ENCODE data around the gene SLC25A26.

Gene SLC25A26

DNA sequence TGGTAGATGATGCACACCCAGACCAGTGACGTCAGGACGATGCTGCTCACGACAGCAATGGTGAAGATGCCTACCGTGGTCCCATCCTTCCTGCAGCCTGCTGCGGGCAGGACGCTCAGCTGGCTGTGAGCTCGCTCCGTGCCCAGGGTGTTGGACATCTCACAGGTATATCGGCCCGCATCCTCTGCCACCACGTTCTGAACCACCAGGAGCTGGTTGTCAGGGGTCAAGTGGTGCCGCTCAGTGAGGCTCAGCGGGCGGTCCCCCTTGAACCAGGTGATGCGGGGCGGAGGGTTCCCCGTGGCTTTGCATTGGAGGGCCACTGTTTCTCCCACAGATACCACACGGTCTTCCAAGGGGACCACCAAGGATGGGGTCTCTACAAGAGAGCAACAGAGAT is 162.2 kb downstream of the SLC25A26 start:
- no peak for DNase-seq
- in situ Hi-C loops (cut with MboI; ENCODE audit: low pct_unique_long_range_greater_than_20kb, low sequenced_read_pairs), result no loop called here

- DNase-seq, result no peak
- in situ Hi-C loops (cut with MboI; ENCODE audit: low pct_unique_long_range_greater_than_20kb, low sequenced_read_pairs), result no loop called here
Observed at GRCh38 chr3:66383998-66384745, 163.4 kb downstream of the SLC25A26 start.

GRCh38 chr3:66385066-66385465 is 164.3 kb downstream of the SLC25A26 start:
- in situ Hi-C loops (cut with MboI; ENCODE audit: low pct_unique_long_range_greater_than_20kb, low sequenced_read_pairs), result no loop called here
- no peak for DNase-seq

DNA sequence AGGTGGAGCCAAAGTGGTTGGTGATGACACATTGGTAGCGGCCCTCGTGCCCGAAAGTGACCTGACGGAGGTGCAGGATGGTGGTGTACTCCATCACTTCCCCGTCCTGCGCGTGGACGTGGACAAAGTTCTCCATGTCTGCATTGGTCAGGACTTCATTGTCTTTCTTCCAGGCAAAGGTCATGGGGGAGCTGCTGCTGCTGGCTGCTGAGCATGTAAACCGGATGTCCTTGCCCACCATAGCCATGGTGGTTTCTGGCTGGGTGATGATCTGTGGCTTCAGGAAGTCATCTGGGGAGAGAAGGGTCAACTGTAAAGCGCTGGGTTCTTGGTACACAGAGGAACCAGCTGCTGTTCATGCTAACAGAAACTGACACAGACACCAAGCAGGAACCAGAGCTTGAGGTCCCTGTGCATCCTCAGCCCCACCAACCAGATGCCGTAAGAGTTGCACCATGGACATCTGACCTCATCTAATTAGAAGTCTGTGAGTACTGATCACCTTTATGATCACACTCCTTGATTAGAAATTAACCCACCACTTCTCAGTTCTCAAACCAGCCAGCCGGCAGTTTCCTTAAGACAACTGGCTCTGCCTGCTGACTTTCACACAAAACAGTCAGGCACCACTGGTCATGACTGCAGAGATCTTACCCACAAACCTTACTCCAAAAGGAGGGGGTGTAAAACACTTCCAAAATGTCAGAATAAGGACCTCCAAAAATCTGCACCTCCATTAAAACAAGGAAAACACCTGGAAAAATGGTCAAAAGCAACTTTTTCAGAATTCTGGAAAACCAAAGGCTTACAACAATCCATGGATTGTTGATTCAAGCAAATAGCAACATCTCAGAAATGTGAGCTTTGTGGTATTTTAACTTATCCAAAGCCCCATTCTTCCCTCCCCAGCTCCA is 165.5 kb downstream of the SLC25A26 start:
- in situ Hi-C loops (cut with MboI; ENCODE audit: low pct_unique_long_range_greater_than_20kb, low sequenced_read_pairs), result no loop called here
- no peak for DNase-seq

DNA sequence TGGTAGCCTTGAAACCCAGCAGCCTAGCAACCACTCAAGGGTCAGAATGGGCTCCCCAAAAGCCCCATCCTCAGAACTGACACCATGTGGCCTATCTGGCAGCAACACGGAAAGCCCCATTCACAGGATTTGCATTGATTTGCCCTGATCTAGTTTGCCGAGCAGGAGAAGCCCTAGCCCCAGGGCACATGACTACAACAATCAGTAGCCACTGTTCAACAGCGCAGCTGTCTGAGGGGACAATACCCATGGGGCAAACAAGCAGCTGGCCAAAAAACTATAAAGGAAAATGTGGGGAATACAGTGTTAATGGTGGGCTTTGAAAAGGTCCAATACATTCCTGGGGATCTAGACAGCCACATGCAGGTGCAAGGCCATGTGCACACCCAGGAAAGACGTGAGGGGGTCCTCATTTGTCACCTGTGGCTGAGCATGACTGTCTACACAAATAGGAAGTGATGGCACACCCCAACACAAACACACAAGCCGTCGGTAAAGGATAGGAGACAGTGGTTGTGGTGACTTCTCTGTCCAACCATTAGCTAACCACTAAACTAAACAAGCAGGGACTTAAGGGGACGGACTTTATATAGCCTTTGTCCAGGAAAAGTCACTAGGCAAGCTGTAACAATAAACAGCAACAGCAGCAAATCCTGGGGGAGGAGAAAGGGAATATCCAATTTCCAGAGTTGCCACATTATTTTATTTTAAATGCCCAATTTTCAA is 166.3 kb downstream of the SLC25A26 start:
- DNase-seq, result no peak
- in situ Hi-C loops (cut with MboI; ENCODE audit: low pct_unique_long_range_greater_than_20kb, low sequenced_read_pairs), result no loop called here

GRCh38 chr3:66390013-66390412 is 169.2 kb downstream of the SLC25A26 start:
- in situ Hi-C loops (cut with MboI; ENCODE audit: low pct_unique_long_range_greater_than_20kb, low sequenced_read_pairs), result no loop called here
- DNase-seq, result no peak

DNA sequence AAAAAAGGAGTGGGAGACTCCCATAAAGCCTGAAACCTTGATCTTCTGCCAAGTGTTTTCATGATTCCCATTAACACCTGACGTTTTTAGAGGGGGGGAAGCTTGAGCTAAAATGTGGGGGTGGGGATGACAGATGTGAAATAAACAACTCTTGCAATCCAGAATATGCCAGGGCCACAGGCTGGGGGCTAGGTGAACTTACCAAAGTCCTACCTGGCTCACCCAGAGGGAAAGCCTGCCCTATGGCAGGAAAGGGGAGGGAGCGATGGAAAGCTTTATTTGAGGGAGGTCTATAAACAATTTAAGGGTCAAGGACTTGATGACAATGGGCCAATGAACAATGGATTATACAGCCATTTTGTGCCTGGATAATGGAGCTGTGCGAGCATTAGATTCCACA is 171.7 kb downstream of the SLC25A26 start:
- no peak for DNase-seq
- in situ Hi-C loops (cut with MboI; ENCODE audit: low pct_unique_long_range_greater_than_20kb, low sequenced_read_pairs), result no loop called here

- DNase-seq, result no peak
- in situ Hi-C loops (cut with MboI; ENCODE audit: low pct_unique_long_range_greater_than_20kb, low sequenced_read_pairs), result no loop called here
Observed at GRCh38 chr3:66392966-66393332, 172.1 kb downstream of the SLC25A26 start.

GRCh38 chr3:66393333-66394005 is 172.7 kb downstream of the SLC25A26 start:
- DNase-seq, result no peak
- in situ Hi-C loops (cut with MboI; ENCODE audit: low pct_unique_long_range_greater_than_20kb, low sequenced_read_pairs), result no loop called here

DNA sequence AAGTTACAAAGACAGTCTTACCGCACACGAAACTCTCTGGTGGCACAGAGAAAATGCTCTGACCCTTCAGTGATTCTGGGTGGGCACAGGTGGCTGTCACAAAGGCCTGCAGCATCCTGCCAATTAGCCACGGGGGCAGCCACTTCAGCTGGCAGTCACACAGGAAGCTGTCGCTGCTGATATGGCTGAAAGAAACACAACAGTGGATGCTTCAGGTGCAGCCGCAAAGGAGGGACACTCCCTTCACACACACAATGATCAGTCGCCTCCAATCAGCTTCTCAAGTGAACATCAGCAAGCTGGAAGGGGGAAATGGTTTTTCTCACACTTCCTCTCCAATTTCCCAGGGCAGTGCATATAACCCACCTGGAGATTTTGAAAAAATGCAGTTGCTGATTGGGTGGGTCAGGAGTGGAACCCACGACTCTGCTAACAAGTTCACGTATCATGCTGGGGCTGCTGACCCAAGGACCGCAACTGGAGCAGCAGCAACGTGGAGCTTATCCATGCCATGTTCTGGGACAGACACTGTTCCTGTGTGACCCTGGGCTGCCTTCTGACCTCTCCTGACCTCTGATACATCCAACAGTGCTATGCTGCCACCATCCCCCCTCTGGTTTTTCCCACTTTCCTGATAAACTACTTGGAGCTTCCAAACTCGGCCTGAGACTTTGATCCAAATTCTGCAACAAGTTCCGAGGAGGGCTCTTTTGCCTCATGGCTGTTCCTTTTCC is 173.4 kb downstream of the SLC25A26 start:
- DNase-seq, result no peak
- in situ Hi-C loops (cut with MboI; ENCODE audit: low pct_unique_long_range_greater_than_20kb, low sequenced_read_pairs), result no loop called here

DNA sequence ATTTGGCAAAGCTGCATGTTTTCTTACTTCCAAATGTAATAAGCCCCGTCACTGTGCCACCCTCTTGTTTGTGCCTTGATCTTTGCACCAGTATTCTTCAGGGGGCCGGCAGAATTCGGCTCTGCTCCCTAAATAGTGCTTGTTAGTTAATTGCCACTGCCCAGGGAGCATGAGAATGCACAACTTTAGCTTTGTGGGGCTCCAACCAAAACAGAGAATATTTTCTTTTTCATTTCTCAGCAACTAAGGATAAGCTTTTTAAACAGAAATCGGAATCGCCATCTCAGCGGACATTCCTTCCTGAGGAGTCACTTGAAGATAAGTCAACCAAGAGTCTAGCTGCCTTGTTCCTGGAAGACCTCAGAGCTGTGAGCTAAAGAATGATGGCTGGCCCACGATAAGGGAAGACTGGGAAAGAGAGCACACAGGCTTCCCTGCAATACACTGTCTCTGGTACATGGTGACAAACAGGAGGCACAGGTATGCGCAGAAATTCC is 174.0 kb downstream of the SLC25A26 start:
- no peak for DNase-seq
- in situ Hi-C loops (cut with MboI; ENCODE audit: low pct_unique_long_range_greater_than_20kb, low sequenced_read_pairs), result no loop called here

- in situ Hi-C loops (cut with MboI; ENCODE audit: low pct_unique_long_range_greater_than_20kb, low sequenced_read_pairs), result no loop called here
- DNase-seq, result no peak
Observed at GRCh38 chr3:66395635-66396034, 174.8 kb downstream of the SLC25A26 start.

- in situ Hi-C loops (cut with MboI; ENCODE audit: low pct_unique_long_range_greater_than_20kb, low sequenced_read_pairs), result no loop called here
- no peak for DNase-seq
Observed at GRCh38 chr3:66396161-66396760, 175.5 kb downstream of the SLC25A26 start.

- no peak for DNase-seq
- in situ Hi-C loops (cut with MboI; ENCODE audit: low pct_unique_long_range_greater_than_20kb, low sequenced_read_pairs), result no loop called here
Observed at GRCh38 chr3:66396888-66397287, 176.1 kb downstream of the SLC25A26 start.

DNA sequence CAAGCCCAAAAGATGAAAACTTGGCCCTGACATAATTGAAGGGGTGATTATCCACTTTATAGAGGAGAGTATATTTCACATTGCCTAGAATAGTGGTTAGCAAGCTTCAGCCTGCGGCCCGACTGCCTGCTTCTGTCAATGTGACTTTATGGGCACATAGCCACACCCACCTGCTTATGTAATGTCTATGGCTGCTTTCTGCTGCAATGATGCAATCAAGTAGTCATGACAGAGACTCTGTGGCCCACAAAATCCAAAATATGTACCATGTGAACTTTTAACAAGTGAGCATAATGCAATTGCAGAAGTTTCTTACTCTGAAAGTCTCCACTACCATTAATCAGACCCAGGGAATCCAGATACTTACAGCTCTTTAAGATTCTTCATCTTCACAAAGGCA is 176.9 kb downstream of the SLC25A26 start:
- in situ Hi-C loops (cut with MboI; ENCODE audit: low pct_unique_long_range_greater_than_20kb, low sequenced_read_pairs), result no loop called here
- DNase-seq, result no peak

- in situ Hi-C loops (cut with MboI; ENCODE audit: low pct_unique_long_range_greater_than_20kb, low sequenced_read_pairs), result no loop called here
- DNase-seq, result no peak
Observed at GRCh38 chr3:66398228-66399025, 177.6 kb downstream of the SLC25A26 start.

DNA sequence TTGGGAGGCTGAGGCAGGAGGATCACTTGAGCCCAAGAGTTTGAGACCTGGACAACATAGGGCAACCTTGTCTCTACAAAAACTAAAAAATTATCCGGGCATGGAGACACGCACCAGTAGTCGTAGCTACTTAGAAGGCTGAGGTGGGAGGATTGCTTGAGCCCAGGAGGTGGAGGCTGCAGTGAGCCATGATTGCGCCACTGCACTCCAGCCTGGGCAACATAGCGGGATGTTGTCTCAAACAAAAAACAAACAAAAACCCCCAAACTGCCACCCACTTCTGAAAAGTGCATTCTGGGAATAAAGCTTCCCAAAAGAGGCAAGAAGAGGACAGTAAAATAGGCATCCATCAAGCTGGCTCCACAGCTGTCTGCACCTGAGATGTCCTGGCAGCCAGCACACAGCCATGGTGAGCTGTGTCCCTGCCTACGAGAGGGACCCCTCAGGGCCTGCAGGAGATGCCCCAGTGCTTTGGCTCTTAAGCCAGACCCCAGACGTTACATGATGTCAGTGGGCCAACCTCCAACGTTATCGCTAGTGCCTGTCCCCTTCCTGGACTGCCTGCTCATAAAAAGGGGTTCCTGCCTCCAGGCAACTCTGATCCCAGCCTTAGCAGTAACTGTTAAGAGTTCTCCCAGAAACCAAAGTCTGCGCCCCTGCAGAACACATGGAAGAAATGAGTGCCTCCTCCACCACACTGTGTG is 178.9 kb downstream of the SLC25A26 start:
- in situ Hi-C loops (cut with MboI; ENCODE audit: low pct_unique_long_range_greater_than_20kb, low sequenced_read_pairs), result loop anchor here (10.0 to 25.0 kb wide), 2 partner anchors 113 to 425 kb away; partner anchors contain the start of gene LRIG1
- DNase-seq, result no peak
